Measurements from ENCODE around the gene PNMA8A. TPM values are rescaled to one million over a fixed set of nuclear protein-coding genes. Genes with fewer than 3 reads are reported as not detected.
A peak's percentile ranks its signal among the peaks of the same experiment; 100 is the strongest.

The PNMA8A gene
- total and polyA plus RNA-seq, 2 donors (not counting 1 experiment from before 2014, with no cell fraction given), result not detected

- Mint-ChIP-seq H3K4me3 (no peak overlapping the region), H3K27me3 (peaks cover 37% of the 10 kb centered on the region), H3K4me1 (peaks cover 4% of the 10 kb centered on the region), H3K9me3 (ENCODE audit: insufficient read depth) (no peaks in the 10 kb centered on the region), H3K27ac (no peak overlapping the region)
- intact Hi-C loops (cut with micrococcal nuclease), result loop anchor here (1.0 to 2.0 kb wide), 2 partner anchors 111 to 118 kb away; no protein-coding TSS in a partner anchor
- Histone ChIP-seq H3K9ac (ENCODE audit: low read length) (no peak overlapping the region), H3K9me3 (ENCODE audit: control extremely low read depth in 1 of 3, control insufficient read depth in 2 of 3, insufficient read depth in 1 of 3, low read length in 2 of 3) (peaks cover 0 to 5% (median 0%) of the 10 kb centered on the region in 3 donors), H3K27me3 (replicated peaks in 1 of 4; ENCODE audit: control extremely low read depth in 1 of 4, control insufficient read depth in 3 of 4, insufficient read depth in 4 of 4, low read length in 3 of 4) (peaks cover 0 to 30% (median 1%) of the 10 kb centered on the region in 4 experiments), H3K4me3 (ENCODE audit: control extremely low read depth in 1 of 5, extremely low read depth in 1 of 5, insufficient read depth in 1 of 5, low read depth in 2 of 5, low read length in 4 of 5) (no peak overlapping the region), H3K4me2 (replicated peaks; ENCODE audit: low read depth, low read length, poor library complexity, severe bottlenecking) (no peak overlapping the region), H3K36me3 (replicated peaks in 1 of 2; ENCODE audit: control extremely low read depth in 1 of 2, control insufficient read depth in 1 of 2, extremely low read depth in 1 of 2, insufficient read depth in 2 of 2, low read length in 1 of 2) (no peaks in the 10 kb centered on the region), H3K27ac (ENCODE audit: low read length in 2 of 2) (no peak overlapping the region), H3K4me1 (ENCODE audit: control insufficient read depth in 2 of 2, insufficient read depth in 2 of 2, low read length in 2 of 2) (no peaks in the 10 kb centered on the region), H3K79me2 (ENCODE audit: control insufficient read depth, insufficient read depth, low read length) (no peaks in the 10 kb centered on the region), H4K20me1 (ENCODE audit: control insufficient read depth, insufficient read depth, low read length, poor library complexity, severe bottlenecking) (no peaks in the 10 kb centered on the region), H2AFZ (ENCODE audit: insufficient read depth, low read depth, low read length, poor library complexity, severe bottlenecking) (peak overlapping the region; percentile 20)
- ChIA-PET CTCF (interaction anchor here (0.6 to 2.8 kb wide), 12 partner anchors 7 to 1351 kb away, joined by 3 to 12 read pairs (median 3); no protein-coding TSS in a partner anchor), POLR2A (no interaction called here)
- 15% methylated on average over 19 of the region's 36 CpGs for WGBS (ENCODE audit: insufficient coverage)
- DNase-seq (peak; percentile 68), ATAC-seq (ENCODE audit: low read depth) (peak; percentile 63)
- TF ChIP-seq EZH2 (IDR thresholded peaks at IDR 0.05; ENCODE audit: borderline replicate concordance, insufficient read depth, low read depth, low read length, poor library complexity, severe bottlenecking) (no peak), CTCF (IDR thresholded peaks at IDR 0.05) (peak; percentile 96)
Observed at GRCh38 chr19:46513461-46514236, 42.3 kb upstream of the PNMA8A start.

GRCh38 chr19:46511237-46511636 lies 39.9 kb upstream of the PNMA8A start:
- CTCF ChIA-PET, result interaction anchor here (1.0 kb wide), 1 partner anchor 9 kb away, joined by 3 read pairs; no protein-coding TSS in a partner anchor

More at GRCh38 chr19:46511237-46511636, 39.9 kb upstream of the PNMA8A start:
- Histone ChIP-seq H3K9me3 (ENCODE audit: control extremely low read depth in 1 of 3, control insufficient read depth in 2 of 3, insufficient read depth in 1 of 3, low read length in 2 of 3) (peaks cover 0 to 5% (median 0%) of the 10 kb centered on the region in 3 donors), H3K9ac (ENCODE audit: low read length) (no peak overlapping the region), H2AFZ (ENCODE audit: insufficient read depth, low read depth, low read length, poor library complexity, severe bottlenecking) (no peak overlapping the region), H3K79me2 (ENCODE audit: control insufficient read depth, insufficient read depth, low read length) (no peaks in the 10 kb centered on the region), H3K4me3 (ENCODE audit: control extremely low read depth in 1 of 5, extremely low read depth in 1 of 5, insufficient read depth in 1 of 5, low read depth in 2 of 5, low read length in 4 of 5) (no peak overlapping the region), H3K36me3 (replicated peaks in 1 of 2; ENCODE audit: control extremely low read depth in 1 of 2, control insufficient read depth in 1 of 2, extremely low read depth in 1 of 2, insufficient read depth in 2 of 2, low read length in 1 of 2) (no peaks in the 10 kb centered on the region), H3K27me3 (replicated peaks in 1 of 4; ENCODE audit: control extremely low read depth in 1 of 4, control insufficient read depth in 3 of 4, insufficient read depth in 4 of 4, low read length in 3 of 4) (peaks cover 0 to 30% (median 1%) of the 10 kb centered on the region in 4 experiments), H3K4me1 (ENCODE audit: control insufficient read depth in 2 of 2, insufficient read depth in 2 of 2, low read length in 2 of 2) (no peaks in the 10 kb centered on the region), H3K4me2 (replicated peaks; ENCODE audit: low read depth, low read length, poor library complexity, severe bottlenecking) (no peak overlapping the region), H4K20me1 (ENCODE audit: control insufficient read depth, insufficient read depth, low read length, poor library complexity, severe bottlenecking) (no peaks in the 10 kb centered on the region), H3K27ac (ENCODE audit: low read length in 2 of 2) (no peak overlapping the region)
- Mint-ChIP-seq H3K27me3 (peaks cover 47% of the 10 kb centered on the region), H3K27ac (no peak overlapping the region), H3K4me3 (no peak overlapping the region), H3K4me1 (peaks cover 4% of the 10 kb centered on the region), H3K9me3 (ENCODE audit: insufficient read depth) (no peaks in the 10 kb centered on the region)
- intact Hi-C loops (cut with micrococcal nuclease), result no loop called here
- DNase-seq (no peak), ATAC-seq (ENCODE audit: low read depth) (no peak)
- POLR2A ChIA-PET, result no interaction called here
- TF ChIP-seq CTCF (IDR thresholded peaks at IDR 0.05) (no peak), EZH2 (IDR thresholded peaks at IDR 0.05; ENCODE audit: borderline replicate concordance, insufficient read depth, low read depth, low read length, poor library complexity, severe bottlenecking) (no peak)
- WGBS (ENCODE audit: insufficient coverage), result 71% methylated on average over 1 of the region's 4 CpGs

All from B cell (primary cell).